ENCODE results near the gene DST. TPM values are rescaled to one million over a fixed set of nuclear protein-coding genes. Genes with fewer than 3 reads are reported as not detected.

The DST gene
- total RNA-seq, 1 donor from 2014 or later, result 259 TPM

DNA sequence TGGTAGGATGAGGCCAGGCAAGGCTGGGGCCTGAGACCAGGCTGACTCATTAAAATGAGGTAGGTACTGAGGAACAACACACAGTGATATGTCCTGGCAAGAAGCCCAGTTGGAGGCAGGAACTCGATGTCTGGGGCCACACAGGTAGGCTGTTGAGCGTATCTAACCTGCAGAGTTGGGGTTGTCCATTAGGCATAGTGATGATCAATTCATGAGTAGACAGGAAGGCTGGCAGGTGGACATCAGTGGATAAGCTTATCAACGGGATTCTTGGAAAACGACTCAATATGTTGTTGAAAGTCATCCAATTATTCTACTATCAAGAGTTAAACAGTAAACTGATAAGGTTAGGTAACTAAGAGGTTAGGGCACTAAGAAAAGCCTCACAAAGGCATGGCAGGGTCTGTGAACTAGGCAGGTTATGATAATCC is 202.1 kb downstream of the DST start:
- Histone ChIP-seq H2AFZ (replicated peaks) (no peak overlapping the region), H3K36me3 (no peaks in the 10 kb centered on the region), H3K79me2 (ENCODE audit: low read depth) (no peaks in the 10 kb centered on the region), H3K27me3 (no peaks in the 10 kb centered on the region), H3K4me2 (no peak overlapping the region), H3K4me3 (no peak overlapping the region), H3K9ac (no peak overlapping the region), H3K27ac (no peak overlapping the region), H3K4me1 (no peaks in the 10 kb centered on the region), H3F3A (ENCODE audit: low read depth) (no peaks in the 10 kb centered on the region), H4K20me1 (ENCODE audit: low read depth) (no peaks in the 10 kb centered on the region), H3K9me3 (ENCODE audit: low read depth) (no peaks in the 10 kb centered on the region)
- no peak overlapping the region for H3K4me3 Mint-ChIP-seq
- no peak for DNase-seq (ENCODE audit: low spot score)
- peaks cover 13% of the 10 kb centered on the region for H3K9me3 Mint-ChIP-seq
- TF ChIP-seq, protein P1, sequence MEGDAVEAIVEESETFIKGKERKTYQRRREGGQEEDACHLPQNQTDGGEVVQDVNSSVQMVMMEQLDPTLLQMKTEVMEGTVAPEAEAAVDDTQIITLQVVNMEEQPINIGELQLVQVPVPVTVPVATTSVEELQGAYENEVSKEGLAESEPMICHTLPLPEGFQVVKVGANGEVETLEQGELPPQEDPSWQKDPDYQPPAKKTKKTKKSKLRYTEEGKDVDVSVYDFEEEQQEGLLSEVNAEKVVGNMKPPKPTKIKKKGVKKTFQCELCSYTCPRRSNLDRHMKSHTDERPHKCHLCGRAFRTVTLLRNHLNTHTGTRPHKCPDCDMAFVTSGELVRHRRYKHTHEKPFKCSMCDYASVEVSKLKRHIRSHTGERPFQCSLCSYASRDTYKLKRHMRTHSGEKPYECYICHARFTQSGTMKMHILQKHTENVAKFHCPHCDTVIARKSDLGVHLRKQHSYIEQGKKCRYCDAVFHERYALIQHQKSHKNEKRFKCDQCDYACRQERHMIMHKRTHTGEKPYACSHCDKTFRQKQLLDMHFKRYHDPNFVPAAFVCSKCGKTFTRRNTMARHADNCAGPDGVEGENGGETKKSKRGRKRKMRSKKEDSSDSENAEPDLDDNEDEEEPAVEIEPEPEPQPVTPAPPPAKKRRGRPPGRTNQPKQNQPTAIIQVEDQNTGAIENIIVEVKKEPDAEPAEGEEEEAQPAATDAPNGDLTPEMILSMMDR (IDR thresholded peaks at IDR 0.05), result no peak
- no peak for TF ChIP-seq EZH2phosphoT487 (IDR thresholded peaks at IDR 0.05)
- TF ChIP-seq EZH2 (IDR thresholded peaks at IDR 0.05), result no peak
- H3K27me3 Mint-ChIP-seq (ENCODE audit: insufficient read depth, low read depth), result no peaks in the 10 kb centered on the region
- no peaks in the 10 kb centered on the region for H3K4me1 Mint-ChIP-seq
- H3K36me3 Mint-ChIP-seq, result no peaks in the 10 kb centered on the region
- H3K27ac Mint-ChIP-seq, result no peak overlapping the region

DNA sequence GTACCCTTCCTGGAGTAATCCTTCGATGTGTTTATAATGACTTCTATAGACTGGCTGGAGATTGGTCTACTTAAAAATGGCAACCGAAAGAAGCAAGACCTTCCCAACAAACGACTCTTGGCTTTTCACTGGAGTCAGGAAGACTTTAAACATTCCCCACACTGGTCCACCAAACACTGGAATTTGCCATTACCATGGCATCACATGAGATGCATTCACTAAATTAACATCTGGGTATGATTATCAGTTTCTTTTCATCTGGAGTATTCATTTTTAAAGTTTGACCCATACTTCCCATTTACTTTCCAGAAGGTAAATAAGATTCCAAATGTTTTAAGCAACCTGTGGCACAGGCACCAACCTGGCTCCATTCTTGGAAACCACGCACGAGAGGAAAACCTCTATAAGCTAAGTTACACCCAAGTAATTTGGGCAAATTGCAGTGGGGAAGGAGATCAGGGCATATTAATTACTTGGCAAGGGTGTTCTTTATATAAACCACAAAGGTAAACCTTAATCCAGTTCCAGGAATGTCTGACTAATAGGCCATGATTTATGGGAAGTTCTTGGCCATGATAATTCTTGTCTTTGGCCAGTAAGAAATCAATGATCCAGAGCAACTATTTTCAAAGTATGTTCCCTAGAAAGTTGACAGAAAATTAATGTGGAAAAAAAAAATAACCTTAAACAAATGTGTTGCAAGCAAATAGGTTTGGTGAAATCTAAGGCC is 205.4 kb downstream of the DST start:
- no peak overlapping the region for H3K4me3 Mint-ChIP-seq
- no peaks in the 10 kb centered on the region for H3K4me1 Mint-ChIP-seq
- no peak overlapping the region for H3K9ac ChIP-seq
- no peaks in the 10 kb centered on the region for H3K27me3 Mint-ChIP-seq (ENCODE audit: insufficient read depth, low read depth)
- no peaks in the 10 kb centered on the region for H3K79me2 ChIP-seq (ENCODE audit: low read depth)
- TF ChIP-seq EZH2phosphoT487 (IDR thresholded peaks at IDR 0.05) (no peak), EZH2 (IDR thresholded peaks at IDR 0.05) (no peak)
- TF ChIP-seq, protein P1 (IDR thresholded peaks at IDR 0.05), result no peak
- no peak for DNase-seq (ENCODE audit: low spot score)
- peaks cover 18% of the 10 kb centered on the region for H3K9me3 Mint-ChIP-seq
- H3F3A ChIP-seq (ENCODE audit: low read depth), result no peaks in the 10 kb centered on the region
- no peak overlapping the region for H3K27ac ChIP-seq
- H3K27ac Mint-ChIP-seq, result no peak overlapping the region
- H3K27me3 ChIP-seq, result no peaks in the 10 kb centered on the region
- no peaks in the 10 kb centered on the region for H4K20me1 ChIP-seq (ENCODE audit: low read depth)
- H3K36me3 Mint-ChIP-seq, result no peaks in the 10 kb centered on the region
- no peaks in the 10 kb centered on the region for H3K36me3 ChIP-seq
- no peaks in the 10 kb centered on the region for H3K9me3 ChIP-seq (ENCODE audit: low read depth)
- no peaks in the 10 kb centered on the region for H3K4me1 ChIP-seq
- no peak overlapping the region for H3K4me3 ChIP-seq
- H2AFZ ChIP-seq (replicated peaks), result no peak overlapping the region
- no peak overlapping the region for H3K4me2 ChIP-seq

DNA sequence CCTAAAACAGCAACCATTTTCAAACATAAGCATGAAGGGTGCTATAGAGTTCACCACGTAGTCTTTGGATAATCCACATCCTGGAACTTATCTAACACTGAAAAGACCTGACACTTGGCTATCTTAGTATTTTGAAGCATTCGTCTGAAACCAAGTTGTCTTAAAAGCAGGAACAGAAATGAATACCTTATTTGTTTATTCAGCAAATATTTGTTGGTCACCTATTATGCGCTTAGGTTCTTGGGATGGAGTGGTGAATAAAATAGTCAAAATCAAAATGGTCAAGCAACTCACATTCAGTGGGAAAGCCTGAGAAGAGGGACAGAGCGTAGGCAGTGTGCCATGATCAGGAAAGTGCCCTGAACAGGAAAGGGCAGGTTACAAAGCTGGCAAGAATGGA is 206.9 kb downstream of the DST start:
- H3K36me3 Mint-ChIP-seq, result no peaks in the 10 kb centered on the region
- H3K27me3 Mint-ChIP-seq (ENCODE audit: insufficient read depth, low read depth), result no peaks in the 10 kb centered on the region
- TF ChIP-seq, protein P1 (IDR thresholded peaks at IDR 0.05), result no peak
- TF ChIP-seq EZH2 (IDR thresholded peaks at IDR 0.05) (no peak), EZH2phosphoT487 (IDR thresholded peaks at IDR 0.05) (no peak)
- Histone ChIP-seq H3K9me3 (ENCODE audit: low read depth) (no peaks in the 10 kb centered on the region), H3K9ac (no peak overlapping the region), H4K20me1 (ENCODE audit: low read depth) (no peaks in the 10 kb centered on the region), H3K4me1 (no peaks in the 10 kb centered on the region), H3K27me3 (no peaks in the 10 kb centered on the region), H3K36me3 (no peaks in the 10 kb centered on the region), H3K4me3 (no peak overlapping the region), H3F3A (ENCODE audit: low read depth) (no peaks in the 10 kb centered on the region), H3K4me2 (no peak overlapping the region), H2AFZ (replicated peaks) (peak overlapping the region; percentile 2), H3K79me2 (ENCODE audit: low read depth) (no peaks in the 10 kb centered on the region), H3K27ac (no peak overlapping the region)
- DNase-seq (ENCODE audit: low spot score), result no peak
- H3K4me1 Mint-ChIP-seq, result no peaks in the 10 kb centered on the region
- H3K27ac Mint-ChIP-seq, result peak overlapping the region; percentile 11
- H3K4me3 Mint-ChIP-seq, result no peak overlapping the region
- peaks cover 27% of the 10 kb centered on the region for H3K9me3 Mint-ChIP-seq
